ENCODE data around the gene TMEM203. TPM values are rescaled to one million over a fixed set of nuclear protein-coding genes. Genes with fewer than 3 reads are reported as not detected.

Gene TMEM203
- total and polyA plus RNA-seq, 5 experiments from 2014 or later: 42.7 to 163 (median 128) TPM

DNA sequence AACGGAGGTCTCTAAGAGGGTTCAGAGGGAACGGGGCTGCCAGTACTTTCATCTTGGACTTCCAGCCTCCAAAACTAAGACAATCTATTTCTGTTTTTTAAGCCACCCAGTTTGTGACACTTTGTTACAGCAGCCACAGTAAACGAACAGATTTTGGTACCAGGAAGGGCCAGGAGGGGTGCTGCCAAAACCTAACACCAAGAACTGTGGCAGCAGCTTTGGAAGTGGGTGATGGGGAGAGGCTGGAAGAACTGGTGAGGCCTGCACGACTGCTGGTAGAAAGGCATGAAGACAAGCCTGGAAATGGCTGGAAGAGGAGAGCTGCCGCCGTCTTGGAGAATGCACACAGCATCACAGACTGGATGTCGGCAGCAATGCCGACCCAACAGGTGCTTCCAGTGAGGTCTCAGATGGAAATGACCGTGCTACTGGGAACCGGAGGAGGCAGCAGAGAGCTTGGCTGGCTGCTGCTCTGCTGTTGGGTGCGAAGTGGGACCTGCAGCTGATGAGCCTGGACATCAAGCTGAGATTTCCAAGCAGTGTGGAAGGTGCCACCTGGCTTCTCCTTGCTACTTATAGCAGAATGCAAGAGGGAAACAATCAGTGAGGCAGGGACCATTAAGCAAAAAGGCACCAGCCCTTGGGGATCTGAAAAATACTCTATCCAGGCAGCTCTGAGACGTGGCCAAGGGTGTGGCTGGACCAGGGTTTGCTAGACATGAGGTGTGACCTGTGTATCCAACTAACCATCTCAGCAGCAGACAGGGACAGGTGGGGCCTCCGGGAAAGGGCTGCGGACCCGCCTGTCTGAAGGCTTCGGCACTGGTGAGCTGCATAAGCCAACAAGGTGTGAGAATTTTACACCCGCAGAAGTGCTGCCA lies 28.9 kb downstream of the TMEM203 start:
- DNase-seq (peak in 1 of 10 donors; percentile 30), ATAC-seq (peak; percentile 62 to 69)
- POLR2A ChIA-PET: interaction anchor here (0.8 kb wide), 1 partner anchor 19 kb away, joined by 3 read pairs; no protein-coding TSS in a partner anchor
- H3K36me3 Mint-ChIP-seq: peaks cover 0 to 17% (median 3%) of the 10 kb centered on the region in 3 donors
- H3K4me3 Mint-ChIP-seq: no peak overlapping the region
- H3K4me1 Mint-ChIP-seq: peaks cover 0 to 13% (median under 1%) of the 10 kb centered on the region in 4 donors
- peak overlapping the region in 4 of 10 donors; percentile 29 to 78 (median 50) for H3K27ac Mint-ChIP-seq
- peaks cover 0 to 2% (median 0%) of the 10 kb centered on the region in 5 donors for H3K27me3 Mint-ChIP-seq
- H3K9me3 Mint-ChIP-seq: no peaks in the 10 kb centered on the region

DNA sequence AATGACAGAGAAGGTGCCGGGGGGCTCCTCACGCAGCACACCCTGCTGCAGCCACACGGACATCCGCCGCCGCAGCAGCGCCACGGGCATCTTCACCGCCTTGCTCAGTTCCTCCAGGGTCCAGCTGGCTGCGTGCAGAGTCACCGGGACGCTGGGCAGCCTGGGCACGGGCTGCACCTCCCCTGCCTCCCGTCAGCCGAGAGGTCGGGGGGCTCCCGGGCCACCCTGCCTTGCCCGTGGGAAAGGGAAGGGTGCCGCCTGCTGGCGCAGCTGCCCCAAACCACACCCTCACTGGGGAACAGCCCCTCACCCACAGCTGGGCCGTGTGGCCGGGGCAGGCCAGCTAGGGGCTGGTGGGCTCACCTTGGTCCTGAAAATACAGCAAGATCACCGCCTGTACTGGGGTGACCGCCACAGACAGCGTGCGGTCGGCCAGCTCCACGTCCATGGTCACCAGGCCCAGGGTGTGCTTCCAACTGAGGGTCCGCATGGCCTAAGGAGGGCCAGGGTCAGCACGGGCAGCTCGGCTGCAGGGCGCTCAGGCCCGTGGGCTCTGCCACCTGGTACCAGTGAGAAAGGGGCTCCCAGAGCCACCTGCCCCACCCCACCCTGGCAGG lies 30.0 kb downstream of the TMEM203 start:
- POLR2A ChIA-PET: interaction anchor here (1.1 to 2.4 kb wide), 4 partner anchors 10 to 46 kb away, joined by 3 to 11 read pairs (median 4); partner anchors contain the start of genes ANAPC2 and SSNA1
- Mint-ChIP-seq H3K4me3 (peak overlapping the region in 4 of 10 donors; percentile 18 to 39 (median 26)), H3K9me3 (no peaks in the 10 kb centered on the region), H3K36me3 (peaks cover 0 to 17% (median 3%) of the 10 kb centered on the region in 3 donors), H3K4me1 (peaks cover 0 to 13% (median under 1%) of the 10 kb centered on the region in 4 donors), H3K27ac (no peak overlapping the region), H3K27me3 (peaks cover 0 to 8% (median 0%) of the 10 kb centered on the region in 5 donors)
- no peak for DNase-seq
- peak in 1 of 2 donors; percentile 24 for ATAC-seq

DNA sequence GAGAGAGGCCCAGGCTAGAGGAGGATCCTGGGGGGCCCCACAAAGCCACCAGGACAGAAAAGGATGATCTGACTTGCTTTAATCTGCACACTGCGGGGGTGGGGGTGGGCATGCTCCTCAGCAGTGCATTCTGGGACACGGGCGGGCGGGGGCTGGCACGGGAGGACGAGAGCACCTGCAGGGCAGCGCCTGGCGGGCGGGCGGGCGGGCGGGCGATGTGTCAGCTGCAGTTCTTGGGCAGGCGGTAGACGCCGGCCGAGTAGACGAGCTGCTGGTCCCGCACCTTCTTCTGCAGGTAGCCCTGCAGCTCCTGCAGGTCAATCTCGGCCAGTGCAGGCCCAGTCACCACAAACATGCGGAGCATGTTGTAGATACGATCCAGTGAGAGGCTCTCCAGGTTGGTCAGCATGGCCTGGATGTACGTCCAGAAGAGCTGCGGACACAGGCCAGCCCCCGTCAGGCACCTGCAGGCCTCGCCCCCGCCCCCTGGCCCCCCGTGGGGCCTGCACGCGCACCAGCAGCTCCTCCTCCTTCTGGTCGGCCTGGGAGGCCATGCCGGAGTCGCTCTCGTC lies 30.6 kb downstream of the TMEM203 start:
- H3K4me3 Mint-ChIP-seq: peak overlapping the region in 5 of 10 donors; percentile 14 to 39 (median 26)
- peaks cover 0 to 14% (median 3%) of the 10 kb centered on the region in 5 donors for H3K27me3 Mint-ChIP-seq
- POLR2A ChIA-PET: interaction anchor here (0.5 to 2.4 kb wide), 5 partner anchors 11 to 85 kb away, joined by 3 to 11 read pairs (median 3); partner anchors contain the start of genes ANAPC2 and SSNA1
- peaks cover 0 to 13% (median 0%) of the 10 kb centered on the region in 3 donors for H3K36me3 Mint-ChIP-seq
- no peak overlapping the region for H3K27ac Mint-ChIP-seq
- H3K4me1 Mint-ChIP-seq: peaks cover 0 to 13% (median under 1%) of the 10 kb centered on the region in 4 donors
- DNase-seq: no peak
- peak; percentile 24 to 48 for ATAC-seq
- H3K9me3 Mint-ChIP-seq: no peaks in the 10 kb centered on the region

DNA sequence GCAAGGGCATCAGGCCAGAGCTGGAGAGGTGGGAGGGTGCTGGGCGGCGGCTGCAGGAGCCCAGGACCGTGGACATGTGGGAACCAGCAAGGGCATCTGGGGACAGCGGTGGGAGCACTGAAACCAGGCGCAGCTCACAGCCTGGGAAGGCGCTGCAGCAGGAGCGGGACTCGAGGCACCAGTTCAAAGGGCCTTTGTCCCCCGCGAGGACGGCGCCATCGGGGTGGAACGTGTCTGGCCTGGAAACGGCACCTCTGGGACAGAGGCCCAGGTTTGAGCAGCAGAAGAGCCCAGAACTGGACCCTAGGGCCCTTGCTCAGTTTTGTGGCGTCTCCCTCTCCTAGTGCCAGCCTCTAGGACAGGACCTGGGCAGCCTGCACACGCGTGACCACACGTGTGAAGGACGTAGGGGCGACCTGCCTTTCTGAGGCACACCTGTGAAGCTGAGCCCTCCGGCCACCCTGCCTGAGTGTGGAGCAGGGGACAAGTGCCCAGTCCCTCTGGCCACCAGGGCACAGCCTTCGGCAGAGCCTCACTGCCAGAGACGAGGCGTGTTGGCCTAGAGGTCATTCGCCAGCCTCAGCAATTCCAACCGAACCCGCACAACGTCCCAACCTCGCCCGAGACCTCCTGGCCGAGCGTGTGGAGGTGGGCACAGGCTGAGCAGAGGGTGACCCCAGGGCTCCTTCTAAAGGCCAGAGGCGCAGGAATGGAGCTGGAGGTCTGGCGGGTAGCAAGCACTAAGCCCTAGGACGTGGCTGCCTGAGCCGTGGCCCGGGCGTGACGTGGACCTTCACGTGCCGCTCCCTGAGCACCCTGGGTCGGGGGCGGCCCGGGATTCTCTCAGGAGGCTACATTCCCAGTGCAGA lies 31.4 kb downstream of the TMEM203 start:
- DNase-seq (no peak), ATAC-seq (no peak)
- H3K4me1 Mint-ChIP-seq: peaks cover 0 to 13% (median under 1%) of the 10 kb centered on the region in 4 donors
- POLR2A ChIA-PET: interaction anchor here (1.2 to 2.4 kb wide), 3 partner anchors 12 to 44 kb away, joined by 3 to 11 read pairs (median 5); partner anchors contain the start of genes ANAPC2 and SSNA1
- H3K4me3 Mint-ChIP-seq: peak overlapping the region in 1 of 10 donors; percentile 45
- peaks cover 0 to 8% (median 0%) of the 10 kb centered on the region in 3 donors for H3K36me3 Mint-ChIP-seq
- H3K27me3 Mint-ChIP-seq: peaks cover 0 to 14% (median 3%) of the 10 kb centered on the region in 5 donors
- H3K27ac Mint-ChIP-seq: no peak overlapping the region
- H3K9me3 Mint-ChIP-seq: no peaks in the 10 kb centered on the region

DNA sequence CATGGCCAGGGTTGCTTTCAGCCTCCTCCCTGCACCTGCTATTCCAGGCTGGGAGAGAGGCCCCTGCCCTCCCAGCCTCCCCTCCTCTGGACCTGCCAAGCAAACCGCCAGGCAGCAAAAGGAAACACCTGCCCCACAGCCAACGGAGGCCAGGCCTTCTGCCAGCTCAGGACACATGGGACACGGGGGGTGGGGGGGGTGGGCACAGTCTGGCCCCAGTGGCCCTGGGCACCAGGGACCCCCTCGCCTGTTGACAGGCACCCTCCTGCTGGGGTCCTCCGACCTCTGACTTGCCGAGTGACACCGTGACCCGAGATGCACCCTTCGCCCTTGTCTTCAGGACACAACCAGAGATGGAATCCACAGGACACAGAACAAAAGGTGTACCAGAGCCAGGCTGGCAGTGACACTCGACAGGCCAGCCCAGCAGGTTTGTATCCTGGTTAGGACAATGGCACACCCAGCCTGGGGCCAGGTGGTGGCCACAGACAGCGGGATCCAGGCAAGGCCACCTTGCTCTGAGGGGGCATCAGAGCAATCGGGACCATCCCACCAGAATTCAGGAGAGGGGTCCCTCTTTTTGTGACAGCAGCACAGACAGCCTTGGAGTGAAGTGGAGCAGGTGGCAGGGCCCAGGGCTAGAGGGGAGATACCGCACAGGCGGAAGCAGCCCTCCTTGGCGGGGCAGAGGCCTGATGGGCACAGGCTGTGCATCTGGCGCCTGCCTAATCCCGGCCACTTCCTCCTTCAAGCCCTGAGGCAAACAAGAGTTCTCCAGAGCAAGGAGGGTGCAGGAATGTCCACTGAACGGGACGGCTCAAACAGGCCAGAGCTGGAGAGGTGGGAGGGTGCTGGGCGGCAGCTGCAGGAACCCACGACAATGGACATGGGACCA lies 32.3 kb downstream of the TMEM203 start:
- Mint-ChIP-seq H3K4me3 (peak overlapping the region in 1 of 10 donors; percentile 45), H3K4me1 (peaks cover 0 to 16% (median 4%) of the 10 kb centered on the region in 4 donors), H3K27me3 (peaks cover 0 to 18% (median 3%) of the 10 kb centered on the region in 5 donors), H3K36me3 (peaks cover 0 to 5% (median 0%) of the 10 kb centered on the region in 3 donors), H3K27ac (no peak overlapping the region), H3K9me3 (no peaks in the 10 kb centered on the region)
- no peak for DNase-seq
- POLR2A ChIA-PET: interaction anchor here (1.6 to 2.4 kb wide), 3 partner anchors 15 to 43 kb away, joined by 5 to 11 read pairs (median 6); partner anchors contain the start of genes ANAPC2 and SSNA1
- no peak for ATAC-seq

DNA sequence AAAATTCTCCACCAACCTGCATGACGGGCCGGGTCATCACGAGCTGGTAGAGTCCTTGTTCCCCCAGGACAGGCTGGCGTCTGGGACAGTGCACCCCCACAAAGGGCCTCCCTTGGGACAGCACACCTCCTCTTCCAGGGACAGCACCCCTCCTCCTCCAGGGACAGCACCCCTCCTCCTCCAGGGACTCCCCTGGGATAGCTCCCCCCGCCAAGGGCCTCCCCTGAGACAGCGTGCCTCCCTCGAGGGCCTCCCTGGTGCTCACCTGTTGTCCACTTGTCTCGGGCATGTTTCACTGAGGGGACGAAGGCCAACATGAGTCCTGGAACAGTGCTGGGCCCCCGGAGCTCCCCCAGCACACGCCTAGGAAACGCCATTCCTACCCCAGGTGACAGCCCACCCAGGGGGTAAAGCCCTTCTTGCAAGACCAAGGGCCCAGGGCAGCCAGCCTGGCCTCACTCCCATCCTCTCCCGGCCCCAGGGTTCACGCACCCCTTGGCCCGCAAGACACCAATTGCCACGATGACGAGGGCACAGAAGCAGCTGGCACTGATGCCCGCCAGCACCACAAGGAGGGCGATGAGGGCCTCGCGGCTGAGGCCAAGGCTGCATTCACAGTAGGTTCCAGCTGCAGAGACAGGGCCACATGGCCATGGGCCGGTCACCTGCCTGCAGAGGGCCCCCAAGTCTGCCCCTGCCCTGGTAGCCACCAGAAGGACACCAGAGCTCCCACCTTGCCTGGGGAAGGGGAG lies 34.1 kb downstream of the TMEM203 start:
- Mint-ChIP-seq H3K36me3 (no peaks in the 10 kb centered on the region), H3K27me3 (peaks cover 3 to 29% (median 8%) of the 10 kb centered on the region in 5 donors), H3K4me3 (no peak overlapping the region), H3K9me3 (peaks cover 0 to 3% (median 0%) of the 10 kb centered on the region in 9 donors), H3K27ac (no peak overlapping the region), H3K4me1 (peaks cover 0 to 18% (median 5%) of the 10 kb centered on the region in 4 donors)
- DNase-seq: no peak
- POLR2A ChIA-PET: interaction anchor here (0.7 to 1.6 kb wide), 4 partner anchors 9 to 50 kb away, joined by 3 to 6 read pairs (median 3); partner anchors contain the start of genes ANAPC2 and SSNA1
- no peak for ATAC-seq

DNA sequence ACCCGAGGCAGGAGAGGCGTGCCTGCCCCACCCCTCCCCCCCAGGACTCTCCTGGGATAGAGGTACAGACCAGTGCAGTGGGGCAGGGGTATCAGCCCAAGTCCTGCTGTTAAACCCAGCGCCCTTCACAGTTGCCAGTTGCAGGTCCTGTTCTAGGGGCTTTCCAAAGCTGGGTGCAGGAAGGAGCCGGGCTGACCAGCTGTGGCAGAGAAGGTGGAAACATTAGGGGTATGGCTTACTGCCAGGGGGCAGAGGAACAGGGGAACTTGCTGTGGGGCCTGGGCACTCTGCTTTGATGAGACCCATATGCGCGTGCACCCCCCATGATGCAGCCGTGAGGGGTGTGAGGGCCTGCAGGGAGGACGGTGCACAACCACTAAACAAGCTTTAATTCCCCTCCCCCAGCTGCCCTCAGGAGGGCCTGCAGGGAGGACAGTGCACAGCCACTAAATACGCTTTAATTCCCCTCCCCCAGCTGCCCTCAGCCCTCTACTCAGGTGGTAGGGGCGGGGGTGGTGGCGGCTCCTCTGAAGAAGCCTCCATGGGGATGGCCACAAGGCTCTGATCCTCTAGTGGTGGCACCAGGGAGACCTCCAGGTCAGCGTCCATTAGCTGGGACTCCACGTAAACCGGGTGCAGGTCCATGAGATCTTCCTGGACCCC lies 34.8 kb downstream of the TMEM203 start:
- no peak for ATAC-seq
- H3K36me3 Mint-ChIP-seq: no peaks in the 10 kb centered on the region
- peak overlapping the region in 1 of 10 donors; percentile 38 for H3K4me3 Mint-ChIP-seq
- peaks cover 3 to 34% (median 8%) of the 10 kb centered on the region in 5 donors for H3K27me3 Mint-ChIP-seq
- H3K4me1 Mint-ChIP-seq: peaks cover 0 to 16% (median 5%) of the 10 kb centered on the region in 4 donors
- DNase-seq: no peak
- peaks cover 0 to 3% (median 0%) of the 10 kb centered on the region in 9 donors for H3K9me3 Mint-ChIP-seq
- POLR2A ChIA-PET: interaction anchor here (0.7 to 1.3 kb wide), 3 partner anchors 8 to 51 kb away, joined by 3 to 6 read pairs (median 3); partner anchors contain the start of genes ANAPC2 and SSNA1
- no peak overlapping the region for H3K27ac Mint-ChIP-seq

DNA sequence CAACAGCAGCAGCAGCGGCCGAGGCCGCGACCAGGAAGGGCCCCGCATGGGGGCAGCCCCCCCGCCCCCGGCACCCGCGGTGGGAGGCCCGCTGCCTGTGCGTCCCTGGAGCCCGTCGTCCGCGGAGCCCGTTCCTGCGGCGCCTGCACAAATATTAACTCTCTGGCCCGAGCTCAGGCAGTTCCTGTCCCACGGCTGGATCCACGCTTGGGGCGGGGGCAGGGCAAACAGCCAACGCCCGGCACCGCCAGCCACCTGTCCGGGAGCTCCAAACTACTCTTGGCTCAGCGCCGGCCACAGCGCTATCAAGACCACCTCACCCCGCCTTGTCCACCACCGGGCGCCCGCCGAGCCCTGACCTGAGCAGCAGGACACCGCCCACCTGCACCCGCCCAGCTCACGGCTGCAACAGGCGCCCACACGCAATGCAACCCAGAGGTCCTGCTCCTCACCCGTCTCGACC lies 35.5 kb downstream of the TMEM203 start, which contains the start of gene LRRC26:
LRRC26 (minus strand) TSS at position 156 of the 463 bp plus-strand sequence; CDS start at position 48, 108 bp downstream.
- no peak within 1 kb of the TSS for H3K27ac Mint-ChIP-seq
- peaks cover 0 to 16% (median 5%) of the 10 kb centered on the region in 4 donors for H3K4me1 Mint-ChIP-seq
- H3K27me3 Mint-ChIP-seq: peaks cover 4 to 41% (median 8%) of the 10 kb centered on the region in 5 donors
- peak within 1 kb of the TSS in 6 of 10 donors; percentile 33 to 81 (median 58) for H3K4me3 Mint-ChIP-seq
- ATAC-seq (no peak), DNase-seq (no peak)
- no peaks in the 10 kb centered on the region for H3K36me3 Mint-ChIP-seq
- H3K9me3 Mint-ChIP-seq: peaks cover 0 to 4% (median 0%) of the 10 kb centered on the region in 9 donors
- POLR2A ChIA-PET: interaction anchor here (1.3 kb wide), 1 partner anchor 19 kb away, joined by 6 read pairs; the partner anchor contains the start of genes ANAPC2 and SSNA1

Measured in naive thymus-derived CD8-positive, alpha-beta T cell (primary cell).